Neural progenitor cell (in vitro differentiated cells): ENCODE data around the gene PRICKLE2. TPM values are rescaled to one million over a fixed set of nuclear protein-coding genes. Genes with fewer than 3 reads are reported as not detected.

Experiments
- DNase-seq: peaks from one replicate; pipeline ENCODE4 v3.0.0-alpha.2; 2016; ENCODE audit warnings: low spot score
- H2AFZ ChIP-seq: fragments of 200-600 bp; sonication (generic); replicated peaks from 2 replicates; pipeline ENCODE4 v1.6.1; 2016; ENCODE audit warnings: antibody characterized with exemption
- H3F3A ChIP-seq: fragments of 200-600 bp; sonication (generic); 2 replicates; pipeline ENCODE4 v1.6.1; 2016; ENCODE audit warnings: antibody characterized with exemption, low read depth
- H3K27ac ChIP-seq: fragments of 200-600 bp; sonication (generic); 2 replicates; pipeline ENCODE4 v1.5.1; 2016; ENCODE audit warnings: mild to moderate bottlenecking
- H3K27me3 ChIP-seq: fragments of 200-600 bp; sonication (generic); 2 replicates; pipeline ENCODE4 v1.6.1; 2016; ENCODE audit warnings: mild to moderate bottlenecking, moderate library complexity
- H3K36me3 ChIP-seq: fragments of 200-600 bp; sonication (generic); 2 replicates; pipeline ENCODE4 v1.5.1; 2016
- H3K4me1 ChIP-seq: fragments of 200-600 bp; sonication (generic); 2 replicates; pipeline ENCODE4 v1.6.1; 2016; ENCODE audit warnings: mixed run types
- H3K4me2 ChIP-seq: fragments of 200-600 bp; sonication (generic); 2 replicates; pipeline ENCODE4 v1.6.1; 2016
- H3K4me3 ChIP-seq: fragments of 200-600 bp; sonication (generic); 2 replicates; pipeline ENCODE4 v1.5.1; 2016
- H3K79me2 ChIP-seq: fragments of 200-600 bp; sonication (generic); 2 replicates; pipeline ENCODE4 v1.6.1; 2016; ENCODE audit warnings: low read depth
- H3K9ac ChIP-seq: fragments of 200-600 bp; sonication (generic); 2 replicates; pipeline ENCODE4 v1.6.1; 2016
- H3K9me3 ChIP-seq: fragments of 200-600 bp; sonication (generic); 2 replicates; pipeline ENCODE4 v1.5.1; 2016; ENCODE audit warnings: low read depth
- H4K20me1 ChIP-seq: fragments of 200-600 bp; sonication (generic); 2 replicates; pipeline ENCODE4 v1.6.1; 2016; ENCODE audit warnings: low read depth
- H3K27ac Mint-ChIP-seq: 3 replicates; pipeline ENCODE4 v1.8.0; 2021; ENCODE audit warnings: mixed read lengths
- H3K27me3 Mint-ChIP-seq: 2 replicates; pipeline ENCODE4 v1.8.0; 2022; ENCODE audit warnings: low read depth, mild to moderate bottlenecking, inconsistent platforms, moderate library complexity, mixed read lengths; ENCODE audit not compliant: insufficient read depth
- H3K36me3 Mint-ChIP-seq: 3 replicates; pipeline ENCODE4 v1.8.0; 2021; ENCODE audit warnings: mixed read lengths
- H3K4me1 Mint-ChIP-seq: 3 replicates; pipeline ENCODE4 v1.8.0; 2021; ENCODE audit warnings: mixed read lengths
- H3K4me3 Mint-ChIP-seq: 3 replicates; pipeline ENCODE4 v1.8.0; 2021; ENCODE audit warnings: mild to moderate bottlenecking, moderate library complexity, mixed read lengths
- H3K9me3 Mint-ChIP-seq: 3 replicates; pipeline ENCODE4 v1.8.0; 2020; ENCODE audit warnings: mixed read lengths
- CTCF ChIP-seq: fragments of 200-600 bp; sonication (generic); IDR thresholded peaks from 2 replicates; pipeline ENCODE4 v1.5.1; 2017; ENCODE audit warnings: antibody characterized with exemption, mild to moderate bottlenecking
- EZH2 ChIP-seq: fragments of 200-600 bp; sonication (generic); IDR thresholded peaks from 2 replicates; pipeline ENCODE4 v1.6.1; 2017; ENCODE audit warnings: antibody characterized with exemption, mild to moderate bottlenecking, moderate library complexity
- EZH2phosphoT487 ChIP-seq: fragments of 200-600 bp; sonication (generic); IDR thresholded peaks from 2 replicates; pipeline ENCODE4 v1.6.1; 2017; ENCODE audit warnings: antibody characterized with exemption
- total RNA-seq: library from RNA; depleted of rRNA; stranded (reverse); fragments of >200 nt; gene quantifications from 2 replicates; pipeline ENCODE4 v1.2.3, GENCODE V29; 2015; ENCODE audit warnings: low replicate concordance

PRICKLE2 gene
- total RNA-seq, 1 donor from 2014 or later: 11.5 TPM

- no peak overlapping the region for H2AFZ ChIP-seq
- DNase-seq: no peak
- Mint-ChIP-seq H3K27me3 (peaks cover 4% of the 10 kb centered on the region), H3K27ac (no peak overlapping the region), H3K9me3 (no peaks in the 10 kb centered on the region), H3K36me3 (no peaks in the 10 kb centered on the region), H3K4me3 (no peak overlapping the region), H3K4me1 (peaks cover 20% of the 10 kb centered on the region)
- H4K20me1 ChIP-seq: no peaks in the 10 kb centered on the region
- no peak overlapping the region for H3K4me2 ChIP-seq
- H3K9ac ChIP-seq: no peak overlapping the region
- H3K4me1 ChIP-seq: peaks cover 16% of the 10 kb centered on the region
- no peaks in the 10 kb centered on the region for H3K36me3 ChIP-seq
- H3K4me3 ChIP-seq: no peak overlapping the region
- TF ChIP-seq EZH2 (no peak), EZH2phosphoT487 (no peak), CTCF (no peak)
- H3K27me3 ChIP-seq: no peaks in the 10 kb centered on the region
- H3K79me2 ChIP-seq: no peaks in the 10 kb centered on the region
- peaks cover 2% of the 10 kb centered on the region for H3F3A ChIP-seq
- H3K9me3 ChIP-seq: no peaks in the 10 kb centered on the region
- H3K27ac ChIP-seq: no peak overlapping the region
These were observed 170.2 kb downstream of the PRICKLE2 start for GRCh38 chr3:64055076-64055475.

GRCh38 chr3:64054488-64054887, 170.8 kb downstream of the PRICKLE2 start:
- no peak overlapping the region for H3K27ac ChIP-seq
- H3K9me3 Mint-ChIP-seq: no peaks in the 10 kb centered on the region
- H3K4me1 ChIP-seq: peaks cover 20% of the 10 kb centered on the region

GRCh38 chr3:64053581-64053980, 171.7 kb downstream of the PRICKLE2 start:
- Histone ChIP-seq H3K9ac (no peak overlapping the region), H3K27ac (no peak overlapping the region), H3K4me3 (no peak overlapping the region), H4K20me1 (no peaks in the 10 kb centered on the region), H2AFZ (no peak overlapping the region), H3F3A (peaks cover 15% of the 10 kb centered on the region), H3K9me3 (no peaks in the 10 kb centered on the region), H3K4me2 (peak overlapping the region; percentile 24), H3K36me3 (no peaks in the 10 kb centered on the region), H3K4me1 (peaks cover 29% of the 10 kb centered on the region), H3K79me2 (no peaks in the 10 kb centered on the region), H3K27me3 (no peaks in the 10 kb centered on the region)
- Mint-ChIP-seq H3K9me3 (no peaks in the 10 kb centered on the region), H3K27me3 (peaks cover 4% of the 10 kb centered on the region), H3K4me3 (no peak overlapping the region), H3K4me1 (peaks cover 34% of the 10 kb centered on the region), H3K36me3 (no peaks in the 10 kb centered on the region), H3K27ac (peak overlapping the region; percentile 51)
- TF ChIP-seq CTCF: no peak
- no peak for DNase-seq

More at GRCh38 chr3:64054488-64054887, 170.8 kb downstream of the PRICKLE2 start:
- no peaks in the 10 kb centered on the region for H3K27me3 ChIP-seq
- peaks cover 25% of the 10 kb centered on the region for H3K4me1 Mint-ChIP-seq
- H3K36me3 ChIP-seq: no peaks in the 10 kb centered on the region
- peaks cover 4% of the 10 kb centered on the region for H3K27me3 Mint-ChIP-seq
- H3F3A ChIP-seq: peaks cover 8% of the 10 kb centered on the region
- H3K36me3 Mint-ChIP-seq: no peaks in the 10 kb centered on the region
- no peak overlapping the region for H2AFZ ChIP-seq
- no peak overlapping the region for H3K9ac ChIP-seq
- H3K4me3 Mint-ChIP-seq: no peak overlapping the region
- no peak overlapping the region for H3K27ac Mint-ChIP-seq
- TF ChIP-seq CTCF (no peak), EZH2 (no peak), EZH2phosphoT487 (no peak)
- DNase-seq: no peak
- H3K79me2 ChIP-seq: no peaks in the 10 kb centered on the region
- H4K20me1 ChIP-seq: no peaks in the 10 kb centered on the region
- no peak overlapping the region for H3K4me3 ChIP-seq
- no peak overlapping the region for H3K4me2 ChIP-seq
- H3K9me3 ChIP-seq: no peaks in the 10 kb centered on the region
